ENCODE results near the gene AQP5. TPM values are rescaled to one million over a fixed set of nuclear protein-coding genes. Genes with fewer than 3 reads are reported as not detected.

The AQP5 gene
- total RNA-seq: not detected in 2 replicates

DNA sequence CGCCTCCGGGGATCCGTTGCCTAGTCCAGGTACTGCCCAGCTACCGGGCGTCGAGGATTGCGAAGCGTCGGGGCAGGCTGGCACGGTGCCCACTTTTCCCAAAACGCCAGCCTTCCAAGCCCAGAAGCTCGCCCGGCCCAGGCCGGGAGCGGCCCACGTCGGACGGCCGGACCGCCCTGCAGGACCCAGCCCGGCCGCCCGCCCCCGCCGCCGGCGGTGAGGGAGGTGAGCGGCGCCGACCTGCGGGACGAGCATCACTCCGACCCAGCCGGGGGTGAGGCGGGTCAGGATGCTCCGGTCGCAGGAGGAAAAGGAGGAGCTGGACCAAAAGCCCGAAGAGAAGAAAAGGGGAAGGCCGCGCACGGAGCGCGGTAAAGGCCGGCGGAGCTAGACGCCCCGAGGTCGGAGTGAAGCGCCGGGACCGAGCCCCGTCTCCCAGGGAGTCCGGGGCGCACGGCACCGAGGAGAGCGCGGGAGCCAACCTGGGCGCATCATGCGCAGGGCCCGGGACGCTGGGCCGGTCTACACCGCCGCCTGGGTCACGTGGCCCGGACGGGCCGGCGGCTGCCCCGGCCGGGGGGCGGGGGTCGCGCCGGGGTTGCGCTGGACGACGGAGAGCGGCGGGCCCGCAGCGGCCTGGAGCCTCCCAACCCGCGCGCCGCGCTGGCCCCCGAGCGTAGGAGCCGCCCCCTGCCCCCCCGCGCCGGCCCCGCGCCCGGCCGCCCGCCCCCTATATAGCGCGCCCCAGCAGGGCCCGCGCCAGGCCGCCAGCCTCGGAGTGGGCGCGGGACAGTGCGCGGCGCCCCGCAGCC is at the start of gene AQP5:
AQP5 (plus strand) TSS at position 762 of the 812 bp plus-strand sequence. CDS start 146 bp downstream, outside the sequence.
- Mint-ChIP-seq H3K9me3 (no peaks in the 10 kb centered on the region), H3K27ac (no peak within 1 kb of the TSS), H3K36me3 (ENCODE audit: low read depth) (no peaks in the 10 kb centered on the region), H3K4me1 (ENCODE audit: low read depth) (peaks cover 7% of the 10 kb centered on the region), H3K27me3 (ENCODE audit: insufficient read depth) (peaks cover 78% of the 10 kb centered on the region), H3K4me3 (peak within 1 kb of the TSS; percentile 21)
- intact Hi-C loops (cut with micrococcal nuclease): no loop called here
- no peak for DNase-seq (ENCODE audit: low spot score)

DNA sequence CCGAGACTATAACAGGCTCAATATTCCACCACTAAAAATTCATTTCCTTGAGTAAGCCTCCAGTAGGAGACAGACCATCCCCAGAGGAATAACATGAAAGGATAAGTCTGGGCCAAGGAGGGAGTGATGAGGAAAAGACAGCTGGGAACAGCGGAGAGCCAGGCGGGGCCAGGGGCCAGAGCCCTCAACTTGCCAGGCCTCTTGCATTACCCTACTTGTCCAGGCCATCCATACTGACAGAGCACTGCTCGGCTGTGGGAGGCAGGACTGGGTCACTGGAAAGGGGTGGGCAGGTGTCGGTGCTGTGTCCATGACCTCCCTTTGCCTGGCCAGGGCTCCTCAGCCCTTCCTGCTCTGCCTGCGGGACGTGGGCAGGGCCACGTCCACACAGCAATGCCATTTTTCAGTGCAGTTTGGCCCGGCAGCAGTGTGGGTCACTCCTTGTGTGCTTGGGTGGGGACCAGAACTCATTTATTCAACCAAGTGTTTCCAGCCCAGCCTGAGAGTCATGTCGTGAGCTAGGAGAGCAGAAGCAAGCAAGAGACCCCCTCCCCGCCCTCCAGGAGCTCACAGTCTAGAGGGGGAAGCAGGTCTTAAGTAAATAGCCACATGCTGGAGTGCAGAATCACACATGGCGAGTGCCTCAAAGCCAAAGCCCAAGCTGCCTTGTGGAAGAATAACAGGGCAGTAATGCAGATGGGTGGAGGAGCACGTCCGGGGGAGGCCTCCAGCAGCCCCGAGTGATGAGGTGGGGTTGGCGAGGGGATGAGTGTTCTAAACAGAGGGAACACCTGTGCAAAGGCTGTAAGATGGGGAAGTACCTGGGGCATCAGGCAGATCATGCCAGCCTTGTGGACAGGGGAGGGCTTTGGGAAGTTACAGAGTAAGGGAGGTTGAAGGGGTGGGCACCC is 49.1 kb upstream of the AQP5 start:
- H3K36me3 Mint-ChIP-seq (ENCODE audit: low read depth): no peaks in the 10 kb centered on the region
- intact Hi-C loops (cut with micrococcal nuclease): no loop called here

DNA sequence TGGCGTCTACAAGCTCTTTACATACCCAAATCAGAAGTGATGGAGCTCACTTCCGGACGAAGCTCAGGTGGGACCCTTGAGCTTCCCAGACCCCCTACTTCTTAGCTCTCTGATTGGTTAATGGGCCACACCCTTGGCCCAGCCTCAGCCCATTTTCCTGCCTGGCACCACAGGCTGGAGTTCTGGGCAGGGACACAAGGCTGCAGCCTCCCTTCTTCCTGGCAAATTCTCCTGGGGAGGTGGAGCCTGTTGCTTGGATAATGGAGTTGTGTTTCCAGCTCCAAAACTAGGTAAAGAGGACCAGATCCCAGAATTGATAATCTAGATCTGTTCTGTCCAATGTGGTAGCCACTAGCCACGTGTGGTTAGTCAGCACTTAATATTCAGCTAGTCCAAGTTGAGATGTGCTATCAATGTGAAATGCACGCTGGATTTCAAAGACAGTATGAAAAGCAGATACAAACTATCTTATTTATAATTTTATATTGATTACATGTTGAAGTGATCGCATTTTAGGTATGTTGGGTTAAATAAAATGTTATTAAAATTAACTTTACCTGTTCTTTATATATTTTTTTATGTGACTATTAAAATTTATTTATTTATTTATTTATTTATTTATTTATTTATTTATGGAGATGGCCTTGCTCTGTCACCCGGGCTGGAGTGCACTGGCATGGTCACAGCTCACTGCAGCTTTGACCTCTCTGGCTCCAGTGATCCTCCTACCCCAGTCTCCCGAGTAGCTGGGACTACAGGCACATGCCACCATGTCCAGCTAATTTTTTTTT is 45.3 kb upstream of the AQP5 start:
- Mint-ChIP-seq H3K4me3 (no peak overlapping the region), H3K4me1 (ENCODE audit: low read depth) (no peaks in the 10 kb centered on the region), H3K27me3 (ENCODE audit: insufficient read depth) (peaks cover 3% of the 10 kb centered on the region), H3K9me3 (no peaks in the 10 kb centered on the region), H3K27ac (no peak overlapping the region), H3K36me3 (ENCODE audit: low read depth) (no peaks in the 10 kb centered on the region)
- no peak for DNase-seq (ENCODE audit: low spot score)
- intact Hi-C loops (cut with micrococcal nuclease): no loop called here

More for the DNA sequence above, 49.1 kb upstream of the AQP5 start:
- Mint-ChIP-seq H3K27ac (no peak overlapping the region), H3K4me3 (no peak overlapping the region), H3K9me3 (no peaks in the 10 kb centered on the region), H3K4me1 (ENCODE audit: low read depth) (no peaks in the 10 kb centered on the region), H3K27me3 (ENCODE audit: insufficient read depth) (no peaks in the 10 kb centered on the region)
- DNase-seq (ENCODE audit: low spot score): no peak

DNA sequence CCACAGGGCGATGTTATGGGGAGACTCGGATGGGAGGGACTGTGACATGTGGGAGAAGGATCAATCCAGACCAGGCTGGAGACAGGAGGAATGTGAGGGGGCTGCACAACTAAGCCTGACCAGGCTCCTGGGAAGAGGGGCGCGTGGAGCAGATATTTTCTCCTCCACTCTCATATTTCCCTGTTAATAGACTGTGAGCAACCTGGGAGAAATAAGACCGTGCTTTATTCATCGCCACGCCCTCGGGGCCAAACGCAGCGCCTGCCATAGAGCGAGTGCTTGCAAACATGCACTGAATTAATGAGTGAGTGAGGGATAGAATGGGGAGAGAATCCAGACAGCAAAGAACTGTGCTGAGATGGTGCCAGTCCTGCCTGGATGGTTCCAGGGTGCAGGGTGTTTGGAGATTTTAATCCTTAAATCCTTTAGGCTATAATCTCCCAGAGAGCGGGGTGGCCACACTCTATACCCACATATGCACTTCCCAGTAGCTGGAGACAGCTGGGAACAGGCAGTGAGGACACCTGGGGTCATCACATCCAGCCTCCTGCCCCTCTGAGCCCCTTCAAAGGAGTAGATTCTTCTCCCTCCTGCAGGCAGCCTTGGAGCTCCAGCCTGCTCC is 44.4 kb upstream of the AQP5 start:
- Mint-ChIP-seq H3K4me3 (no peak overlapping the region), H3K4me1 (ENCODE audit: low read depth) (no peaks in the 10 kb centered on the region), H3K27ac (no peak overlapping the region), H3K9me3 (no peaks in the 10 kb centered on the region), H3K36me3 (ENCODE audit: low read depth) (no peaks in the 10 kb centered on the region), H3K27me3 (ENCODE audit: insufficient read depth) (peaks cover 5% of the 10 kb centered on the region)
- intact Hi-C loops (cut with micrococcal nuclease): no loop called here
- no peak for DNase-seq (ENCODE audit: low spot score)

DNA sequence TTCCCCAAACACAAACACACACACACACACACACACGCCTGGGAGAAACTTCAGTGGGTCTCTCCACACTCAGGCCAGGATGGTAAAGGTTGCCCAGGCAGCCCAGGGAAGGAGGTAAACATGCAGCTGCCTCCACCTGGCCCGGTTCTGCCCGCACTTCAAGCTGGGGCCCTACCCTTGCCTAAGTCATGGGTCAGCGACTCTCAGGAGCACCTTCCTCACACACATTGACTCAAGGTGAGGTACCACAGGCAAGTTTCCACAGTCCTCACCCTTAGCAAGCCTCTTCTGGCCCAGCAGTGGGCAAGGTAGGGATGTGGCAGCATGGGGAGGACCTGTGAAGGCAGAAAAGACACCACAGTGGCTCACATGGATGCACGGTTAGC is 43.9 kb upstream of the AQP5 start:
- H3K36me3 Mint-ChIP-seq (ENCODE audit: low read depth): no peaks in the 10 kb centered on the region
- no peaks in the 10 kb centered on the region for H3K9me3 Mint-ChIP-seq
- H3K4me1 Mint-ChIP-seq (ENCODE audit: low read depth): no peaks in the 10 kb centered on the region
- no peak overlapping the region for H3K27ac Mint-ChIP-seq
- no peak overlapping the region for H3K4me3 Mint-ChIP-seq
- H3K27me3 Mint-ChIP-seq (ENCODE audit: insufficient read depth): peaks cover 5% of the 10 kb centered on the region
- intact Hi-C loops (cut with micrococcal nuclease): no loop called here
- no peak for DNase-seq (ENCODE audit: low spot score)

DNA sequence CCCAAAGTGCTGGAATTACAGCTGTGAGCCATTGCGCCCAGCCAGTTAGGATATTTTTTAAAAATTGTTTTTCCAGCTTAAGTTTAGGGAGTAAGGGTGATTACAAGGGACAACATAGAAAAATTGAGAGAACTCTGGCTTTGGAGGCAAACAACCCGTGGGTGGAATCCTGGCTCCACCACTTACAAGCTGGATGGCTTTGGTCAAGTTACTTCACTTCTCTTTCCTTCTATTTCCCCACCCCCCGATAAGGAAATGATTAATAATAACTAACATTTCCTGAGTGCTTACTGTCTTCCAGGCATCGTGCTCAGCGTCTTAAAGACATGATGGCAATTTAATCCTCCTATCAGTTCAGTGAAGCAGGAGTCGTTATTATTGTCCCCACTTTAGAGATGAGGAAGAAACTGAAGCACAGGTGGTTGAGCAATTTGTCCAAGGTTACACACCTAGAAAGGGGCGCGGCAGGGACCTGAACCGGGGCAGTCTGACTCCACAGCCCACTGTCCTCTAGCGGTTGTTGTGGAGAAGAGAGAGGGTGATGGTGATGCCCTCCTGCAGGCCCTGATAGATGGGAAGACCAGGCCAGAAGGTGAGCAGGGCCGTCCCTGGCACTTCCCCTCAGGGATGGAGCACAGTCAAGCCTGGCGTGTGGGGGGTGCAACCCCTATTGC is 41.3 kb upstream of the AQP5 start:
- H3K9me3 Mint-ChIP-seq: no peaks in the 10 kb centered on the region
- no peak for DNase-seq (ENCODE audit: low spot score)
- intact Hi-C loops (cut with micrococcal nuclease): no loop called here
- no peaks in the 10 kb centered on the region for H3K36me3 Mint-ChIP-seq (ENCODE audit: low read depth)
- H3K4me3 Mint-ChIP-seq: no peak overlapping the region
- H3K27ac Mint-ChIP-seq: no peak overlapping the region
- peaks cover 7% of the 10 kb centered on the region for H3K27me3 Mint-ChIP-seq (ENCODE audit: insufficient read depth)
- no peaks in the 10 kb centered on the region for H3K4me1 Mint-ChIP-seq (ENCODE audit: low read depth)

DNA sequence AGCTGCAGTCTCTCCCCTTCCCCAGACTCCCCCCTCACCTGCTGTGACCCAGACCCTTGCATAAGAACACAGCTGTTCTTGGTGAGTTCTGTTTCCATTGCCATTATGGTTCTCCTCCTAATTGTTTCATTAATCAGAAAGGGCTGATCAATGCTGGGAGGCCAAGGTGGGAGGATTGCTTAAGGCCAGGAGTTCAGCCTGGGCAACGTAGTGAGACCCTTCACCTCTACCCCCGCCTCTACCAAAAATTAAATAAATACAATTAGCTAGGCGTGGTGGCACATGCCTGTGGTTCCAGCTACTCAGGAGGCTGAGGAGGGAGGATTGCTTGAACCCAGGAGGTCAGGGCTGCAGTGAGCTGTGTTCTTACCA is 40.8 kb upstream of the AQP5 start:
- Mint-ChIP-seq H3K27me3 (ENCODE audit: insufficient read depth) (peaks cover 7% of the 10 kb centered on the region), H3K36me3 (ENCODE audit: low read depth) (no peaks in the 10 kb centered on the region), H3K27ac (no peak overlapping the region), H3K4me3 (no peak overlapping the region), H3K9me3 (no peaks in the 10 kb centered on the region), H3K4me1 (ENCODE audit: low read depth) (no peaks in the 10 kb centered on the region)
- no peak for DNase-seq (ENCODE audit: low spot score)
- intact Hi-C loops (cut with micrococcal nuclease): no loop called here

DNA sequence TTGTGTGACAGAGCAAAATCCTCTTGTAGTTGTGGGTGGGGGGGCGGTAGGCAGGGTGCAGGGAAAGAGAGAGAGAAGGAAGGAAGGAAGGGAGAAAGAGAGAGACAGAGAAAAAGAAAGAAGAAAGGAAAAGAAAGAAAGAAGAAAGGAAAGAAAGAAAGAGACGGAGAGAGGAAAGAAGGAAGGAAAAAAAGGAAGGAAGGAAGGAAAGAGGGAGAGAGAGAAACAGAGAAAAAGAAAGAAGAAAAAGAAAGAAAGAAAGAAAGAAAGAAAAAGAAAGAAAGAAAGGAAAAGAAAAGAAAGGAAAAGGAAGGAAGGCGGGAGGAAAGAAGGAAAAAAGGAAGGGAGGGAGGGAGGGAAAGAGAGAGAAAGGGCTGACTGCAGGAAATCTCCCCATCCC is 40.4 kb upstream of the AQP5 start:
- peaks cover 7% of the 10 kb centered on the region for H3K27me3 Mint-ChIP-seq (ENCODE audit: insufficient read depth)
- no peaks in the 10 kb centered on the region for H3K36me3 Mint-ChIP-seq (ENCODE audit: low read depth)
- H3K27ac Mint-ChIP-seq: no peak overlapping the region
- intact Hi-C loops (cut with micrococcal nuclease): no loop called here
- H3K9me3 Mint-ChIP-seq: no peaks in the 10 kb centered on the region
- no peak overlapping the region for H3K4me3 Mint-ChIP-seq
- H3K4me1 Mint-ChIP-seq (ENCODE audit: low read depth): no peaks in the 10 kb centered on the region
- DNase-seq (ENCODE audit: low spot score): no peak

DNA sequence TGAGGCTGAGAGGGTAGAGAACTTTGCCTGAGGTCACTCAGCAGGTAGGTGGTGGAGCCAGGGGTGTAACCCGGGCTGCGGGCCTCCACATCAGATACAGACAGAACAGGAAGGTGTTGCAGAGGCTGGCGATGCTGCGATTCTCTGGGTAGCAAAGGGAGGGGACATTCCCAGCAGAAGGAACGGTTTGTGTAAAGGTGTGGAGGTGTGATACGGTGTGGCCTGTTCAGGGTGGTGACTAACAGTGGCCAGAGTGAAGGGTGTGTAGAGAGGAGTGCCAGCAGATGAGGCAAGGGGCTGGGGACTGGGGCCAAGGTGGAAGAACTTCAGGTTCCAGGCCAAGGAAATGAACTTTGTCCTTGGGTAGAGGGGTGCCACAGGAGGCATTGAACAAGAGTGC is 39.7 kb upstream of the AQP5 start:
- Mint-ChIP-seq H3K9me3 (no peaks in the 10 kb centered on the region), H3K4me3 (no peak overlapping the region), H3K36me3 (ENCODE audit: low read depth) (no peaks in the 10 kb centered on the region), H3K27me3 (ENCODE audit: insufficient read depth) (peaks cover 7% of the 10 kb centered on the region), H3K27ac (no peak overlapping the region), H3K4me1 (ENCODE audit: low read depth) (no peaks in the 10 kb centered on the region)
- no peak for DNase-seq (ENCODE audit: low spot score)
- intact Hi-C loops (cut with micrococcal nuclease): no loop called here

DNA sequence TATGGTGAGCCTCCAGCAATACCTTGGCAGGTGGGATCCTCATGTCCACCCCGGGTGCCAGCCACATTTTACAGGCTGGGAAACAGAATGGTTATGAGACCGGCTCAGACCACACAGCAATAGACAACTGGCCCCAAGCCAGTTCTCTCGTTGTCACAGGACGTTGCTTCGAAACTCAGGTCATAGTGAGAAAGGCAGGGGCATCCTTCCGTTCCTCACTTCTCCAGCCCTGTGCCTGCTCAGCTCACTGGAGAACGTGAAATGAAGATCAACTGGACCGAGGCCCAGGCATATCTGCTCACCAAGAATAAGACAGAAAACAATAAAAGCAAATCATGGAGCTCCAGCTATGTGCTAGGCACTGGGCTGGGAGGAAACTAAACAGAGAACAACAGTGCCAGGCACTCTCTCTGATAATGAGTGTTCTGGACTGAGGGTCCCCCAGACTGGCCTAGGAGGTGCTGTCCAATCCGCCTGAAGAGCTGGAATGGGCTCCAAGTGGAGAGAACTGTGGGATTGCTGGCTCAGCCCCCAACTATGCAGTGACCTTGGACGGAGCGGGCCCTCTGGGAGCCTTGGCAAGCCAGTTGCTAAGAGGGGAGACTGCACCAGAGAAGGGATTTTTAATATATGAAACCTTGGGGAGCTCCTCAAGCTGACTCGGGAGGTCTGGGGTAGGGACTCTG is 39.2 kb upstream of the AQP5 start:
- Mint-ChIP-seq H3K4me1 (ENCODE audit: low read depth) (no peaks in the 10 kb centered on the region), H3K27me3 (ENCODE audit: insufficient read depth) (peaks cover 7% of the 10 kb centered on the region), H3K27ac (no peak overlapping the region), H3K4me3 (no peak overlapping the region), H3K9me3 (no peaks in the 10 kb centered on the region), H3K36me3 (ENCODE audit: low read depth) (no peaks in the 10 kb centered on the region)
- intact Hi-C loops (cut with micrococcal nuclease): no loop called here
- DNase-seq (ENCODE audit: low spot score): no peak

DNA sequence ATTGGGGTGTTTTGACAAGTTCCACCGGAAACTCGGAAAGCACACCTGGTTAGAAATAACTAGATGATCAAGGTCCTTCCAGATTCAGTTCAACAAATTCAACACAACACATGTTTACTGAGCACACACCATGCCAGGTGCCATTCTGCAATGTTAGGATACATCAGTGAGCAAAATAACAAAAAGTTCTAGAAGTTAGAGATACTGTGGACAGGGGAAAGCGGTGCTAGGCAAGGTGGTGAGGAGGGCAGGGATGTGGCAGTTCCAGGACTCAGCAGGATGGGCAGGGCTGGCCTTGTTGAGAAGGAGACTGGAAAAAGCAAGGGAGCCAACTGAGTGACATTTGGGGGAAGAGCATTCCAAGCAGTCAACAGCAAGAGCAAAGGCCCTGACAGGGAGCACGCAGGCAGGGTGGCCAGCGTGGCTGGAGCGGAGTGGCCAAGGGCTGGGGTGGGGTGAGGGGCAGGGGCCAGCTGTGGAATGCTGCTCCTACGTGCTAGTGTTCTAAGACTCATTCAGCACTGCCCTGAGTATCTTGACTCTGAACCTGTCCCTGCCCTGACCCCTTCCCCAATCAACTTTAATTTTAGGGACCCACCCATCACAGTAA is 38.5 kb upstream of the AQP5 start:
- Mint-ChIP-seq H3K27ac (no peak overlapping the region), H3K36me3 (ENCODE audit: low read depth) (no peaks in the 10 kb centered on the region), H3K9me3 (no peaks in the 10 kb centered on the region), H3K27me3 (ENCODE audit: insufficient read depth) (peaks cover 7% of the 10 kb centered on the region), H3K4me3 (no peak overlapping the region), H3K4me1 (ENCODE audit: low read depth) (no peaks in the 10 kb centered on the region)
- intact Hi-C loops (cut with micrococcal nuclease): no loop called here
- no peak for DNase-seq (ENCODE audit: low spot score)
